CD4-positive, alpha-beta T cell treated with Interferon gamma for 1 hour (primary cell): ENCODE data around the gene PSMC3IP.

ENCODE experiments used
- DNase-seq: peaks from one replicate; pipeline ENCODE4 v3.0.0-alpha.2; 2020

PSMC3IP gene

GRCh38 chr17:42584880-42585279 lies 7.4 kb upstream of the PSMC3IP start:
- peak; percentile 1 for DNase-seq

GRCh38 chr17:42581744-42582270 lies 4.3 kb upstream of the PSMC3IP start:
- no peak for DNase-seq

- no peak for DNase-seq
Measured at GRCh38 chr17:42579794-42580551, 2.4 kb upstream of the PSMC3IP start.

- DNase-seq: peak; percentile 66
Measured at GRCh38 chr17:42578282-42578869, 847 bp upstream of the PSMC3IP start.

GRCh38 chr17:42577140-42577531 lies 393 bp downstream of the PSMC3IP start:
- no peak for DNase-seq

GRCh38 chr17:42574463-42574862 lies 3.1 kb downstream of the PSMC3IP start:
- no peak for DNase-seq

GRCh38 chr17:42573095-42573494 lies 4.4 kb downstream of the PSMC3IP start:
- DNase-seq: no peak

- DNase-seq: no peak
Measured at GRCh38 chr17:42571435-42572225, 5.9 kb downstream of the PSMC3IP start.

GRCh38 chr17:42568341-42569111 lies 9.0 kb downstream of the PSMC3IP start:
- DNase-seq: no peak

GRCh38 chr17:42566883-42567573 lies 10.5 kb downstream of the PSMC3IP start, which contains the start of gene MLX:
TSS of gene MLX (plus strand) at chr17:42567100. CDS start at chr17:42567125, 25 bp downstream.
- peak; percentile 90 for DNase-seq

GRCh38 chr17:42566215-42566882 lies 11.2 kb downstream of the PSMC3IP start:
- no peak for DNase-seq

GRCh38 chr17:42565523-42566214 lies 11.9 kb downstream of the PSMC3IP start:
- no peak for DNase-seq

- DNase-seq: no peak
Measured at GRCh38 chr17:42564815-42565522, 12.6 kb downstream of the PSMC3IP start.

- DNase-seq: no peak
Measured at GRCh38 chr17:42563950-42564349, 13.6 kb downstream of the PSMC3IP start.

GRCh38 chr17:42563543-42563942 lies 14.0 kb downstream of the PSMC3IP start:
- DNase-seq: no peak

GRCh38 chr17:42563143-42563509 lies 14.4 kb downstream of the PSMC3IP start:
- no peak for DNase-seq

- DNase-seq: peak; percentile 27
Measured at GRCh38 chr17:42562388-42563142, 15.0 kb downstream of the PSMC3IP start.

- peak; percentile 91 for DNase-seq
Measured at GRCh38 chr17:42561897-42562387, 15.6 kb downstream of the PSMC3IP start, which contains the start of gene COASY. TSS of gene COASY (plus strand) at chr17:42562148. CDS start at chr17:42562623, 475 bp downstream.

GRCh38 chr17:42560246-42560645 lies 17.3 kb downstream of the PSMC3IP start:
- DNase-seq: no peak
